ENCODE results near the gene DUS1L.

The DUS1L gene

GRCh38 chr17:82050761-82051641, 14.6 kb downstream of the DUS1L start:
- TF ChIP-seq CTCF (IDR thresholded peaks at IDR 0.05; ENCODE audit: low read depth, low read length) = no peak
- Histone ChIP-seq H3K4me3 (ENCODE audit: low read depth, low read length) (peak overlapping the region; percentile 71), H3K27ac (peak overlapping the region; percentile 69), H3K9me3 (ENCODE audit: severe bottlenecking) (no peaks in the 10 kb centered on the region), H3K36me3 (peaks cover 67% of the 10 kb centered on the region), H3K27me3 (ENCODE audit: insufficient read depth, low read depth, severe bottlenecking) (no peaks in the 10 kb centered on the region)
- DNase-seq = no peak

- TF ChIP-seq CTCF (IDR thresholded peaks at IDR 0.05; ENCODE audit: low read depth, low read length) = no peak
- H3K27ac ChIP-seq = no peak overlapping the region
- H3K4me3 ChIP-seq (ENCODE audit: low read depth, low read length) = peak overlapping the region; percentile 71
- H3K36me3 ChIP-seq = peaks cover 61% of the 10 kb centered on the region
- no peak for DNase-seq
- H3K9me3 ChIP-seq (ENCODE audit: severe bottlenecking) = no peaks in the 10 kb centered on the region
- no peaks in the 10 kb centered on the region for H3K27me3 ChIP-seq (ENCODE audit: insufficient read depth, low read depth, severe bottlenecking)
Measured at GRCh38 chr17:82050152-82050760, 15.3 kb downstream of the DUS1L start.

- TF ChIP-seq CTCF (IDR thresholded peaks at IDR 0.05; ENCODE audit: low read depth, low read length) = no peak
- no peak for DNase-seq
- Histone ChIP-seq H3K27ac (no peak overlapping the region), H3K4me3 (ENCODE audit: low read depth, low read length) (no peak overlapping the region), H3K36me3 (peaks cover 54% of the 10 kb centered on the region), H3K9me3 (ENCODE audit: severe bottlenecking) (no peaks in the 10 kb centered on the region), H3K27me3 (ENCODE audit: insufficient read depth, low read depth, severe bottlenecking) (no peaks in the 10 kb centered on the region)
Measured at GRCh38 chr17:82049521-82049971, 16.1 kb downstream of the DUS1L start.

GRCh38 chr17:82049106-82049505, 16.5 kb downstream of the DUS1L start:
- Histone ChIP-seq H3K27me3 (ENCODE audit: insufficient read depth, low read depth, severe bottlenecking) (no peaks in the 10 kb centered on the region), H3K4me3 (ENCODE audit: low read depth, low read length) (no peak overlapping the region), H3K27ac (no peak overlapping the region), H3K36me3 (peaks cover 50% of the 10 kb centered on the region), H3K9me3 (ENCODE audit: severe bottlenecking) (no peaks in the 10 kb centered on the region)
- no peak for TF ChIP-seq CTCF (IDR thresholded peaks at IDR 0.05; ENCODE audit: low read depth, low read length)
- DNase-seq = no peak

- H3K27ac ChIP-seq = no peak overlapping the region
- no peak for DNase-seq
- peaks cover 44% of the 10 kb centered on the region for H3K36me3 ChIP-seq
- no peaks in the 10 kb centered on the region for H3K9me3 ChIP-seq (ENCODE audit: severe bottlenecking)
- no peak for TF ChIP-seq CTCF (IDR thresholded peaks at IDR 0.05; ENCODE audit: low read depth, low read length)
- no peaks in the 10 kb centered on the region for H3K27me3 ChIP-seq (ENCODE audit: insufficient read depth, low read depth, severe bottlenecking)
- H3K4me3 ChIP-seq (ENCODE audit: low read depth, low read length) = no peak overlapping the region
Measured at GRCh38 chr17:82048571-82048971, 17.0 kb downstream of the DUS1L start.
